Keratinocyte (primary cell): Measurements from ENCODE around the gene PJA1. TPM values are rescaled to one million over a fixed set of nuclear protein-coding genes. Genes with fewer than 3 reads are reported as not detected.

Experiments used
- DNase-seq: peaks from one replicate; pipeline ENCODE4 v3.0.0-alpha.2; 2011; ENCODE audit warnings: low read depth, missing footprints, low spot score
- FAIRE-seq: peaks from 2 replicates; lab custom pipeline; 2011; peaks lifted over from hg19 to GRCh38; lab: Jason Lieb, UNC
- H2AFZ ChIP-seq: 2 replicates; pipeline ENCODE4 v1.6.0; 2012; ENCODE audit warnings: low read length, control low read depth, inconsistent platforms; ENCODE audit not compliant: control insufficient read depth
- H3K27ac ChIP-seq: 2 replicates; pipeline ENCODE4 v1.5.1; 2011; ENCODE audit warnings: low read length; ENCODE audit not compliant: control insufficient read depth, insufficient read depth
- H3K27me3 ChIP-seq: 3 replicates; pipeline ENCODE4 v1.6.0; 2011; ENCODE audit warnings: low read length; ENCODE audit not compliant: control insufficient read depth, insufficient read depth; ENCODE audit errors: extremely low read depth
- H3K36me3 ChIP-seq, 2 experiments: 2 replicates in 1 of 2; 3 replicates in 1 of 2; pipeline ENCODE4 v1.5.1; 2011; ENCODE audit warnings: low read length in 2 of 2, mild to moderate bottlenecking in 1 of 2; ENCODE audit not compliant: control insufficient read depth in 2 of 2, insufficient read depth in 2 of 2; ENCODE audit errors: extremely low read depth in 1 of 2
- H3K4me1 ChIP-seq: 3 replicates; pipeline ENCODE4 v1.5.1; 2011; ENCODE audit warnings: low read length; ENCODE audit not compliant: control insufficient read depth, insufficient read depth; ENCODE audit errors: extremely low read depth
- H3K4me2 ChIP-seq: 3 replicates; pipeline ENCODE4 v1.6.0; 2011; ENCODE audit warnings: low read depth, low read length; ENCODE audit not compliant: control insufficient read depth, insufficient read depth; ENCODE audit errors: extremely low read depth
- H3K4me3 ChIP-seq, 3 experiments: fragments of 200-600 bp in 1 of 3; sonication (generic) in 1 of 3; 2 replicates in 2 of 3; 3 replicates in 1 of 3; pipeline ENCODE4 v1.5.1; 2011 to 2016; ENCODE audit warnings: low read length in 3 of 3, mild to moderate bottlenecking in 3 of 3, control low read depth in 2 of 3, inconsistent platforms in 1 of 3, low read depth in 1 of 3, mixed read lengths in 1 of 3, mixed run types in 1 of 3, moderate library complexity in 1 of 3; ENCODE audit not compliant: control insufficient read depth in 2 of 3, insufficient read depth in 2 of 3; ENCODE audit errors: extremely low read depth in 1 of 3
- H3K79me2 ChIP-seq: 2 replicates; pipeline ENCODE4 v1.6.0; 2012; ENCODE audit warnings: low read length; ENCODE audit not compliant: control insufficient read depth, insufficient read depth
- H3K9ac ChIP-seq: 3 replicates; pipeline ENCODE4 v1.6.0; 2011; ENCODE audit warnings: low read length; ENCODE audit not compliant: control insufficient read depth, insufficient read depth; ENCODE audit errors: extremely low read depth
- H3K9me1 ChIP-seq: 3 replicates; pipeline ENCODE4 v1.6.0; 2011; ENCODE audit warnings: low read length; ENCODE audit not compliant: control insufficient read depth, insufficient read depth; ENCODE audit errors: extremely low read depth
- H3K9me3 ChIP-seq: 2 replicates; pipeline ENCODE4 v1.5.1; 2012; ENCODE audit warnings: low read depth, low read length; ENCODE audit not compliant: control insufficient read depth
- H4K20me1 ChIP-seq: 3 replicates; pipeline ENCODE4 v1.6.0; 2011; ENCODE audit warnings: low read length; ENCODE audit not compliant: control insufficient read depth, insufficient read depth; ENCODE audit errors: extremely low read depth
- CTCF ChIP-seq, 3 experiments: IDR thresholded peaks in 1 of 3; conservative IDR thresholded peaks in 1 of 3; optimal IDR thresholded peaks in 1 of 3; 2 replicates in 2 of 3; 3 replicates in 1 of 3; pipeline versions ENCODE3 to v1.5.1; 2011; ENCODE audit warnings: low read length in 3 of 3, mild to moderate bottlenecking in 3 of 3, moderate library complexity in 2 of 3, control low read depth in 1 of 3, inconsistent platforms in 1 of 3; ENCODE audit not compliant: insufficient read depth in 2 of 3; ENCODE audit errors: extremely low read depth in 1 of 3
- EZH2 ChIP-seq: IDR thresholded peaks from one replicate; pipeline ENCODE4 v1.6.1; 2012; ENCODE audit warnings: inconsistent platforms, mild to moderate bottlenecking, low read length, moderate library complexity
- dilution Hi-C: fragments of 300-500 bp; cut with MboI; formaldehyde crosslinking; loops from one replicate; pipeline ENCODE4 v1.7.0; 2020; ENCODE audit warnings: low sequenced_read_pairs; ENCODE audit not compliant: extremely low pct_ligation_motif_present
- polyA plus RNA-seq, 5 experiments: library from polyadenylated mRNA; depleted of rRNA in 3 of 5; stranded (reverse) in 3 of 5; stranded (forward) in 1 of 5; unstranded in 1 of 5; fragments of >200 nt; gene quantifications; 1 replicate in 1 of 5; 2 replicates in 3 of 5; 3 replicates in 1 of 5; pipeline versions ENCODE4 v1.2.1 to v1.2.3, GENCODE V29; 2011 to 2012; ENCODE audit warnings: missing spikeins in 2 of 5, low read depth in 1 of 5, low replicate concordance in 1 of 5

PJA1 gene
- polyA plus RNA-seq, 1 donor (not counting 4 experiments of a cell fraction or from before 2014, with no cell fraction given), result 19.2 TPM

GRCh38 chrX:69177511-69178162 is 12.4 kb upstream of the PJA1 start:
- dilution Hi-C loops, result no loop called here
- no peak overlapping the region for H2AFZ ChIP-seq
- H3K4me1 ChIP-seq, result no peaks in the 10 kb centered on the region
- FAIRE-seq, result no peak
- H3K9me3 ChIP-seq, result no peaks in the 10 kb centered on the region
- H3K79me2 ChIP-seq, result no peaks in the 10 kb centered on the region
- H3K4me3 ChIP-seq, result no peak overlapping the region
- no peaks in the 10 kb centered on the region for H3K9me1 ChIP-seq
- H3K27me3 ChIP-seq, result peaks cover 8% of the 10 kb centered on the region
- no peak overlapping the region for H3K4me2 ChIP-seq
- H3K27ac ChIP-seq, result no peak overlapping the region
- no peak for DNase-seq
- no peaks in the 10 kb centered on the region for H3K36me3 ChIP-seq
- H3K9ac ChIP-seq, result no peak overlapping the region
- H4K20me1 ChIP-seq, result no peaks in the 10 kb centered on the region
- no peak for TF ChIP-seq CTCF (optimal IDR thresholded peaks at IDR 0.05 in 1 of 3, IDR thresholded peaks at IDR 0.05 in 1 of 3, conservative IDR thresholded peaks at IDR 0.05 in 1 of 3; ENCODE audit: extremely low read depth in 1 of 3, insufficient read depth in 2 of 3, low read length in 3 of 3)
- no peak for TF ChIP-seq EZH2

- H3K27me3 ChIP-seq, result peaks cover 8% of the 10 kb centered on the region
- DNase-seq, result no peak
- dilution Hi-C loops, result no loop called here
- no peaks in the 10 kb centered on the region for H3K36me3 ChIP-seq
- H4K20me1 ChIP-seq, result no peaks in the 10 kb centered on the region
- H3K27ac ChIP-seq, result no peak overlapping the region
- H3K79me2 ChIP-seq, result no peaks in the 10 kb centered on the region
- no peak overlapping the region for H3K4me2 ChIP-seq
- no peak overlapping the region for H2AFZ ChIP-seq
- H3K4me1 ChIP-seq, result no peaks in the 10 kb centered on the region
- no peak overlapping the region for H3K9ac ChIP-seq
- H3K4me3 ChIP-seq, result no peak overlapping the region
- no peak for FAIRE-seq
- H3K9me3 ChIP-seq, result no peaks in the 10 kb centered on the region
- no peak for TF ChIP-seq EZH2
- no peak for TF ChIP-seq CTCF (optimal IDR thresholded peaks at IDR 0.05 in 1 of 3, IDR thresholded peaks at IDR 0.05 in 1 of 3, conservative IDR thresholded peaks at IDR 0.05 in 1 of 3; ENCODE audit: extremely low read depth in 1 of 3, insufficient read depth in 2 of 3, low read length in 3 of 3)
- no peaks in the 10 kb centered on the region for H3K9me1 ChIP-seq
Measured at GRCh38 chrX:69176053-69176452, 10.8 kb upstream of the PJA1 start.
